Measurements from ENCODE around the gene CRIM1. TPM values are rescaled to one million over a fixed set of nuclear protein-coding genes. Genes with fewer than 3 reads are reported as not detected.

Gene CRIM1
- total and polyA plus RNA-seq, 2 of the 8 experiments (the other 6 are each of a cell fraction or from before 2014, with no cell fraction given): 9.4 to 28.4 TPM

DNA sequence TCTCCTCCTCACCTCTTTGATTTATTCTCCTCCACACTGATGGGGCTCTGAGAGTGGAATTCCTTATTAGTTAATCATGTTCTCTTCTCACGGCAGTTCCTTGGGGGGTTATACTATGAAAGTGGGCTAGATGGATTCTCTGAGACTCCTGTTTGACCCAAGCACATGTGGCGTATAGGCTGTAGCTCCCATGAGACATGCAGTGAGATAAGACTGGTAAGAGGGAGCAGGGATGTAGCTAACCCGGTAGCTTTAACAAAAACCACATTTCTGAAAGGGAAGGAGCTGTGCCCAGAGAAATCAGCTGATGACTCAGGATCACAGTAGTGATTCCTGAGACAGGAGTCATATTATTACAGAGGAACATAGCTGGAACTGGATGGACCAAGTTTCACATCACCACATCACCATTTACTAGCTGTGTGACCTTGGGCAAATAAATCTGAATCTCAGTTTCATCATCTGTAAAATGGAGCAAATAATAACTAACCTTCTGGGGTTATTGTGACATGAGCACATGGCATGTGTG, 82.9 kb downstream of the CRIM1 start:
- CTCF ChIA-PET (ENCODE audit: partially characterized antibody): interaction anchor here (0.6 to 3.0 kb wide), 10 partner anchors 9 to 332 kb away, joined by 3 to 8 read pairs (median 4); no protein-coding TSS in a partner anchor
- H3K79me2 ChIP-seq (ENCODE audit: control insufficient read depth in 1 of 2, insufficient read depth in 2 of 2, low read length in 2 of 2): peaks cover 0 to 39% of the 10 kb centered on the region in 2 experiments; a peak in 2 of 4 replicates
- H3K4ac ChIP-seq (replicated peaks; ENCODE audit: insufficient read length, low read depth, low read length): no peak overlapping the region
- no peak overlapping the region for H3K23ac ChIP-seq (ENCODE audit: insufficient read length)
- H3K18ac ChIP-seq (ENCODE audit: extremely low read depth, low read length): no peak overlapping the region
- H2AFZ ChIP-seq (ENCODE audit: low read length): no peak overlapping the region
- H3K23me2 ChIP-seq (ENCODE audit: low read depth, low read length): peaks cover 3% of the 10 kb centered on the region; the same call in 1 of the 2 replicates
- no peaks in the 10 kb centered on the region for H4K20me1 ChIP-seq (replicated peaks in 1 of 2; ENCODE audit: control insufficient read depth in 1 of 2, insufficient read depth in 2 of 2, low read length in 2 of 2)
- no peaks in the 10 kb centered on the region; the same call in 1 of the 2 replicates for H3K79me1 ChIP-seq (ENCODE audit: low read depth, low read length)
- H3K27me3 ChIP-seq (replicated peaks in 1 of 4; ENCODE audit: control insufficient read depth in 3 of 4, extremely low read depth in 1 of 4, insufficient read depth in 3 of 4, low read length in 3 of 4): no peaks in the 10 kb centered on the region
- peaks cover 5 to 22% (median 11%) of the 10 kb centered on the region in 4 experiments; a peak in 6 of 8 replicates for H3K36me3 ChIP-seq (ENCODE audit: control insufficient read depth in 2 of 4, insufficient read depth in 4 of 4, low read length in 3 of 4)
- FAIRE-seq (no peak), DNase-seq (ENCODE audit: low read depth in 1 of 2, low spot score in 2 of 2) (no peak)
- POLR2A ChIA-PET (ENCODE audit: partially characterized antibody): interaction anchor here (1.3 kb wide), 1 partner anchor 19 kb away, joined by 3 read pairs; no protein-coding TSS in a partner anchor
- no peak overlapping the region for H4K91ac ChIP-seq (replicated peaks; ENCODE audit: insufficient read length, low read length)
- no peak overlapping the region for H2BK5ac ChIP-seq (ENCODE audit: low read depth, low read length)
- H3K4me3 ChIP-seq (ENCODE audit: extremely low read depth in 1 of 4, insufficient read depth in 2 of 4, low read depth in 3 of 4, low read length in 4 of 4): no peak overlapping the region
- H3K14ac ChIP-seq (ENCODE audit: insufficient read length): no peak overlapping the region
- H2AK5ac ChIP-seq (ENCODE audit: low read depth, low read length): no peak overlapping the region
- no peak overlapping the region for H2BK15ac ChIP-seq (ENCODE audit: low read length)
- no peaks in the 10 kb centered on the region for H3K9me3 ChIP-seq (ENCODE audit: insufficient read depth in 2 of 2, low read depth in 1 of 2, low read length in 1 of 2)
- no peak overlapping the region for H2BK12ac ChIP-seq (ENCODE audit: low read depth, low read length)
- no peak overlapping the region for H2BK120ac ChIP-seq (replicated peaks; ENCODE audit: low read depth, low read length)
- H4K5ac ChIP-seq (ENCODE audit: insufficient read length, low read depth, low read length): no peak overlapping the region
- H3K27ac ChIP-seq (ENCODE audit: low read depth, low read length): no peak overlapping the region
- H3K9ac ChIP-seq (replicated peaks in 1 of 4; ENCODE audit: extremely low read depth in 1 of 4, low read depth in 3 of 4, low read length in 3 of 4): no peak overlapping the region
- no peak overlapping the region for H4K8ac ChIP-seq (ENCODE audit: extremely low read depth, insufficient read depth, low read length)
- peaks cover 0 to 3% (median 0%) of the 10 kb centered on the region in 4 experiments; a peak in 1 of 7 replicates for H3K4me1 ChIP-seq (replicated peaks in 1 of 4; ENCODE audit: control insufficient read depth in 3 of 4, insufficient read depth in 4 of 4, low read length in 3 of 4)
- no peak overlapping the region for H3K56ac ChIP-seq (replicated peaks; ENCODE audit: insufficient read length, low read depth, low read length)
- no peak overlapping the region for H2BK20ac ChIP-seq (ENCODE audit: low read length)
- H3K4me2 ChIP-seq (ENCODE audit: insufficient read depth in 1 of 2, low read depth in 2 of 2, low read length in 2 of 2): no peak overlapping the region
- WGBS, 2 experiments (ENCODE audit: extremely low coverage in 1 of 2, insufficient coverage in 1 of 2, insufficient read length in 1 of 2, insufficient replicate concordance in 2 of 2, low coverage in 1 of 2, low lambda C conversion rate in 2 of 2, missing lambda C conversion rate in 1 of 2): 94% methylated on average over 3 of the region's 3 CpGs; no CpG with 5 or more reads in 1 of the 2 experiments
- no peak for TF ChIP-seq CREB1 (IDR thresholded peaks at IDR 0.05)
- no peak for TF ChIP-seq GTF2F1 (IDR thresholded peaks at IDR 0.05; ENCODE audit: borderline replicate concordance, low read depth, low read length)
- TF ChIP-seq TAF1 (IDR thresholded peaks at IDR 0.05; ENCODE audit: low read depth, low read length): no peak
- TF ChIP-seq PHF8 (conservative IDR thresholded peaks at IDR 0.05; ENCODE audit: low read depth, low read length): no peak
- TF ChIP-seq CBX8 (IDR thresholded peaks at IDR 0.05; ENCODE audit: borderline replicate concordance, low read depth, low read length): no peak
- TF ChIP-seq SRF (IDR thresholded peaks at IDR 0.05; ENCODE audit: low read depth, low read length): no peak
- no peak for TF ChIP-seq NANOG (IDR thresholded peaks at IDR 0.05; ENCODE audit: insufficient read depth, low read depth, low read length, poor library complexity, severe bottlenecking)
- TF ChIP-seq SIX5 (IDR thresholded peaks at IDR 0.05; ENCODE audit: low read depth, low read length): no peak
- no peak for TF ChIP-seq TEAD4 (IDR thresholded peaks at IDR 0.05; ENCODE audit: low read depth, low read length)
- no peak for TF ChIP-seq KDM1A (IDR thresholded peaks at IDR 0.05; ENCODE audit: borderline replicate concordance, low read length)
- no peak for TF ChIP-seq FOSL1 (IDR thresholded peaks at IDR 0.05; ENCODE audit: insufficient read depth, low read depth, low read length)
- no peak for TF ChIP-seq MAX (IDR thresholded peaks at IDR 0.05)
- no peak for TF ChIP-seq HDAC2 (IDR thresholded peaks at IDR 0.05; ENCODE audit: borderline replicate concordance in 1 of 2, low read depth in 2 of 2, low read length in 2 of 2)
